SIG-M5 treated with dmso at 0.1 percent for 504 hours (cell line): ENCODE results near the gene CPA4.

Experiments used
- DNase-seq: peaks from one replicate; lab custom pipeline; 2025; ENCODE audit not compliant: unreplicated experiment; lab: John Stamatoyannopoulos, UW

CPA4 gene

DNA sequence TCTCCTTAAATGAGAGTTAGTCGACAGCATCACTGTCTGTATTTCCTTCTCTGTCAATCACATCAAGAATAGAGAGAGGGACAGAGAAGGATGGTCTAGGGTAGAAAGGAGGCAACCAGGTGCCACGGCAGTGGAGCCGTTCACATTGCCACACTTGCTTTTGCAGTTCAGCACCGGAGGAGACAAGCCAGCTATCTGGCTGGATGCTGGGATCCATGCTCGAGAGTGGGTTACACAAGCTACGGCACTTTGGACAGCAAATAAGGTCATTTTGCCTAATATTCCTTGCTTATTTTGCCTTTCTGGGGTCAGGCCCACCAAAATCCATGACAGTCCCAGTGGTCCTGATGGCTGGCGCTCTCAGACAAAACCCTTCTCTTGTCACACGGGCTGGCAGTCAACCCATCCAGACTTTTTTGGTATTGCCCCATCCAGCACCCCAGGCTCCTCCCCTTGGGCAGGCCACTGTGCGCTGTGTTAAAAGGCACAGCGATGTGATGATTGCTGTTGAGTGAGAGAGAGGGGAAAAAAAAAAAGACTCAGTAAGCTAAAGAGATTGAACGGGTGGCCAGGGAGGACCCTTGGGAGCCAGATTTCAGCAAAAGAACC, 17.9 kb upstream of the CPA4 start:
- DNase-seq: no peak

DNA sequence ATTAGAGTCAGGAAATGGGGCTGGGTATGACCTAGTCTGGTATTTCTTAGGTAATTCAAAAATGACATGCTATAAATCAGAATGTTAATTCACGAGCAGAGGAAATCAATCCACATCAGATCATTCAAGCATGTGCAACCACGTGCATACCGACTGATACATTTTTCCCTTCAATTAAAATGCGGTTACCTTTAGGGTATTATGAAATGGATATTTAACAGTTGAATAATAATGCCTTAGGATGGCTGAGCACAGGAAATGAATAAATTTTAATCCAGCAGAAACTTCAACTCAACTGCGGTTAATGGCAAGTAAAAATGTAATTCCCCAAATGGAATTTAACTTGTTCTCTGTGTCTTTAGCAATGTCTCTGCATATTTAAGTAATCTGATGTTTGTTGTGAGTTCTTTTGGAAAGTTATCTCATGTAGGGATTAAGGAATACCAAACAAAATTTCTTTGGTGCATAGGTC, 17.1 kb upstream of the CPA4 start:
- DNase-seq: no peak

DNA sequence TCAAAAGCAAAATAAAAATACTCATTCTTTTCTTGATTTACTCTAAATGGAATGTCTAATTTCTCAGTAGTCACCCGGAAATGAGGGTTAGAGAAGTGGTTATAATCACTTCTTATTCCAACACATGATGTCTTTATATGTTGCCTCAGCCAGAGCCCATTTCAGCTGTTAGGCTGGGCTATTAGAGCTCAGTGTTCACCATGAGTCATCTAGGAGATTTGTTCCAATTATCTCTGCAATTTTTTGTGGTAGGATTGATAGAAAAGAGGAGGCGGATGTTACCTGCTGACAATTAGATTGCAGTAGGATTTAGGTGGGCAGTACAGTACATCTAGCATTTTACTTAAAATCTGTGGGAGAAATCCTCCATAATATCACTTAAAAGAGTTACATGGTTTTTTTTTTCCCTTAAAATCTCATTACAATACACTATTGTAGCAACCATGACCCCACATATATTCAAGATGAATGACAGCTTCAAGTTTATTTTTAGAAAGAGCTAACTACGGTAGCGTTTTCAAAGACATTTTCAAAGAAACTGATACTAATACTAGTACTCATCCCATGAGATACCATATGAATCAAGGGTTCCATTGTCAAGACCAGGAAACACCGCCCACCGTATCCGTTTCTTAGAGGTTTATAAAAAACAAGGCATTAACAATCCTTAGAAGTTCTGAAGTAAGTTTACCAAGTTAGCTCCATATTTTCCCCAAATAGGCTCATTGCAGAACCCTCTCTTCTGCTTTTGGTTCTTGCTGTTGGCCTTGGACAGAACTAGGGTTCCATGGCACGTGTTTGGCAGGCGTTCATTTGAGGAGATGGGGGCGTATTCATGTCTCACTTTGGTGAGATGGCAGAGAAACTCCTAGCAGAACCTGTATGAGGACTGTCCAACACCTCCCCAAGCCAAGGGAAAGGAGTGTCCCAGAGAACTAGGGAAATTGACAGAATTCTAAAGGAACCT, 15.9 kb upstream of the CPA4 start:
- DNase-seq: no peak

DNA sequence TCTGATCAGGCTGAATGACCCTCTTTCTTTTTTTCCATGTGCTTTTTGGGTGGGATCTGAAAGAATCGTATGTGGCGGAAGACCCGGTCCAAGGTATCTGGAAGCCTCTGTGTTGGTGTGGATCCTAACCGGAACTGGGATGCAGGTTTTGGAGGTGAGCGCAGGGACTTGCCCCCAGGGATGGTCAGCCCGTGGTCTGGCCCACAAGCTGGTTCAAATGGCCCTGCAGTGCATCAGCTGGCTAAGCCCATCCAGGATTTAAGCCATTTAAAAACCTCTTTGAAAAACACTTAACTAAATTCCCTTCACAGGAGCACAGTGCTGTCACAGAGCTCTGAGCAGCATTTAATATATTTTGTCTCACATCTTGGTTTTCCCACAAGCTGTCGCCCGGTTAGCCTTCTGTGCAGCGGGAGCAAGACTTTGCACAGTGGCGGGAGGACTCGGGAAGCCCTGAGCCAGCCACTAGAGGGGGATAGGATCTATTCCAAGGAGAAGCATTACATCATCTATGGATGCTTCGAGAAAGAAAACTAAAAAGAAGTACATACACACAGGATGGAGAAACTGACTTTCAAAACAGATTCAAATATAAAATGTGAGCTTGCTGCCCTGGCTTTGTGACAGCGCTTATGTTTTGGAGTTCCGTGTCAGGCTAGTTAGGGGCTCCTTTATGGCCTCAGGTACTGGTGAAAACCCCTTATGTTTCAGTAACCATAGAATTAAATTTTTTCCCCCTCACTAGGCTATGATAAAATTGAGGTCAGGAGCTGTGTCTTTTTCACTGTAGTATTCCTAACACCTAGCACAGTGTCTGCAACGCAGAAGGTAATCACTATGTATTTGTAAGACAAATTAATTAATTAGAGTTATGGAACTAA, 15.0 kb upstream of the CPA4 start:
- DNase-seq: peak; percentile 11

DNA sequence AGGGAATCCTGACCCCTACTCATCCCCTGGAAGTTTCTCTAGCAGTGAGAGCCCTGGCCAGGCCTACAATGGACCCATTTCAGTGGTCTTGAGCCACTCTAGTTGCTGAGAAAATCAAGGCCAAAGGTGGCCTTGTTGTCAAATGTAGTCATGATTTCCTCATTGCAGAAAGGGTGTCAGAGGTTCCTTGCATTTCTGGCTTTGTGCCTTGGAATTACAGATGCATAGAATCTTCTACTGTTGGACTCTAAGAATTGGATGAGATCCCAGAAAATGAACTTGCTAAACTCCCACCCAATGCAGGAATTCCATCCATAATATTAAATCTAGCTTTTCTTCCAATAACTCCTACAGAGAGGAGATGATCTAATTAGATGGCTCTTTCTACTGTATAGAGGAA, 14.1 kb upstream of the CPA4 start:
- no peak for DNase-seq

DNA sequence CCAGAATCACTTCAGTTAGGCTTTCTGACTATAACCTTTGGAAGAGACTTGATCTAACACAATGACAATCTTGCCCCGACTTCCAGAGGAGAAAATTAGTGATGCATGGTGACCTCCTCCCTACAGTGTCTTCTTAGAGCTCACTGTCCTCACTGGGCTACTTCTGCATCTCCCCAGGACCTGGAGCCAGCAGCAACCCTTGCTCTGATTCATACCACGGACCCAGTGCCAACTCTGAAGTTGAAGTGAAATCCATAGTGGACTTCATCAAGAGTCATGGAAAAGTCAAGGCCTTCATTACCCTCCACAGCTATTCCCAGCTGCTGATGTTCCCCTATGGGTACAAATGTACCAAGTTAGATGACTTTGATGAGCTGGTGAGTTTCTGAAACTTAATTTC, 13.7 kb upstream of the CPA4 start:
- no peak for DNase-seq

DNA sequence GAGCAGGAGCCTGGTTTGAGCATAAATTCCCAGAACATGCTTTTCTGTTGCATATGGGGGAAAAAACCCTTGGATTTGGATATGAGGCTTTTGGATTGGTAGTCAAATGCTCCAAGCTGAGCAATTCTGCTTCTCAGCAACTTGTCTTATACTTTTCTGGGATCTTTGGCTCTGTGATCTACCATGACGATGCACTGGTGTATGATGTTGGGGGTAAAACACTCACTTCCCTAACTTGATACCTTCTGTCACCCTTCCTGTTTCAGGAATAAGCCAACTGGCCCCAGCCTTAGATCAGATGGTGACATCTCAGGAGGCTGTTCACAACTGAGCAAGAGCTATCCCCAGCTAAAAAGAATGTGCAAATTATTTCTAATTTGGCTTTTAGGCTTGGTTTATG, 13.1 kb upstream of the CPA4 start:
- no peak for DNase-seq

DNA sequence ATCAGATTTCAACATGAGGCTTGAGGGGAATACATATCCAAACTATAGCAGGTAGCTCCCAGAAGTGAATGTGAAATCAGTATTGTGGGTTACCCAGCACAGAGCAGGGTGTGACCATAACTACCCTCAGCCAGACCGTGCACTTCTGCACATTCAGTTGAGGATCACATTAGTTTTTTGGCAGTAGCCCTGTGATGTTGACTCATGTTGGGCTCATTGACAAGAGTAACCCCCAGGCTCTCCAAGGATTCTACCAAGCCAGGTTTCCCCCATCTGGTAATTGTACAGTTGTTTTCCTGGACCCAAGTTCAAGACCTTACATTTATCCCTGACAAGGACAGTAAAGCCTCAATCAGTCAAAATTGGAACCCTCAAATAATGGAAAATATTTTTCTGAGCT, 11.7 kb upstream of the CPA4 start:
- DNase-seq: no peak

DNA sequence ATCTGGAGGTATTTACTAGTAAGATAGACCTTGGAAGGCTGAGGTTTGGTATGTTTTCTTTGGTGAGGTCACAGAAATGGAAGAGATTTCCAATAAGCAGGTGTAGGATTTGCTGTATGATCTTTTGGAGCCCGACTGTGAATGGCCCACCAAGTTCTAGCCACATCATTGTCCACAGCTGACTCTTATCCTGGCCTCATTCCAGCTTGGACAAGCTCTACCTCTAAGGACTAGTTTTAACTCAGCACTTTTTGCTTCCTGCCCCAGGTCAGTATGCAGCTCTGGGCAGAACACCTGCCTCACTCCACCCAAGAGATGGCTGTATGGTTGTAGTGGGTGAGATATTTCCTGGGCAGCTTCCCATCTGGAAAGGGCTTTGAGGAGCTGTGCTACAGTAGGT, 6.1 kb upstream of the CPA4 start:
- DNase-seq: no peak

DNA sequence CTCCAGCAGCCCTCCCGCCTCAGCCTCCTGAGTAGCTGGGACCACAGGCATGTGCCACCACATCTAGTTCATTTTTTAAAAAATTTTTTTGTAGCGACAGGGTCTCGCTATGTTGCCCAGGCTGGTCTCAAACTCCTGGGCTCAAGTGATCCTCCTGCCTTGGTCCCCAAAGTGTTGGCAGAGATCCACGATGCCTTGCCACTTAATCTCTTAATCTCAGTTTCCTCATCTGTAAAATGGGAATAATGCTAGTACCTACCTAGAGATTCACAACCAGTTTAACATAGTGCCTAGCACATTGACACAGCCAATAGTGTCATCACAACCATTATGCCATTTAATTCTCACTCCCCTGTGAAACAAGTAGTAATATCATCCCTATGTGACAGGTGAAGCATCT, 4.8 kb upstream of the CPA4 start:
- no peak for DNase-seq

DNA sequence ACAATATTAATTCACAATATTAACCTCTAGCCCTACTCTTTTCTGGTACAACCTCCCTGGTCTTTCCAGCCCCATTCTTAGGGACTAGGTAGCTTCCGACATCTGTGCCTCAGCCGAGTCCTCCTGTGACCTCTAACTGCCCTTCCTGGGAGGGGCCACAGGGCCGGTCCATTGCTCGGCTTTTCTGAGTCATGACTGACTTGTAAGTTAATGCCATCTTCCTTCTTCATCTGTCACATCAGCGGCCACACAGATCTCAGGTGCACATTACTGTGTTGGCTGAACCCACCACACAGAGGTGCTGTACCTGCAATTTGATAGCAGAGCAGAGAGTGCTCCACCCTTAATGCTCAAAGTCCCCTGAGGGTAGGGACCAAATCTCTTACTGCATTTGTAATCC, 4.1 kb upstream of the CPA4 start:
- no peak for DNase-seq

DNA sequence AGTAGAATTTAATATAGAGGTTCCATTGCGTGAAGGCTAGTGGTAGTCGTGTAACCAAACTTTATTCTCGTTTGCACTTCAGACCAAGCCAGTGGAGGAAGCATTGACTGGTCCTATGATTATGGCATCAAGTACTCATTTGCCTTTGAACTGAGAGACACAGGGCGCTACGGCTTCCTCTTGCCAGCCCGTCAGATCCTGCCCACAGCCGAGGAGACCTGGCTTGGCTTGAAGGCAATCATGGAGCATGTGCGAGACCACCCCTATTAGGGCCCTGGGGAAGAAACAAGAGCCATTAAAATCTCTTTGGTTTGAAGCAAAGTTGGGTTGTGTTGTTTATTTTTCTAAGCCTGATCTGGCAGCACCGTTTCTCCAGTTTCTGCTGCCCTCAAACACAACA, 3.5 kb upstream of the CPA4 start:
- no peak for DNase-seq

DNA sequence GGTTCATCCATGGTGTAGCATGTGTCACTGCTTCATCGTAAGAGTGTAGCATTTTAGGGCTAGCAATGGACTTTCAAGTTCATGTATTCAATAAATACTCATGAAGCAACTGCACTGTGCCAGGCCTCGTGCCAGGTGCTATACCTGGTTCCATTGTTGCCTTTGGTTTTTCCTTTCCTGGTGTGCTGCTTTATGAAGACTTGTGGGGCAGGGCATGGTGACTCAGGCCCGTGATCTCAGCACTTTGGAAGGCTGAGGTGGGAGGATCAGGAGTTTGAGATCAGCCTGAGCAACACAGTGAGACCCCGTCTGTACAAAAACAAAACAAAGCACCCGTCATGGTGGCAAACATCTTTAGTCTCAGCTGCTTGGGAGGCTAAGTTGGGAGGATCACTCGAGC, 2.2 kb upstream of the CPA4 start:
- no peak for DNase-seq

DNA sequence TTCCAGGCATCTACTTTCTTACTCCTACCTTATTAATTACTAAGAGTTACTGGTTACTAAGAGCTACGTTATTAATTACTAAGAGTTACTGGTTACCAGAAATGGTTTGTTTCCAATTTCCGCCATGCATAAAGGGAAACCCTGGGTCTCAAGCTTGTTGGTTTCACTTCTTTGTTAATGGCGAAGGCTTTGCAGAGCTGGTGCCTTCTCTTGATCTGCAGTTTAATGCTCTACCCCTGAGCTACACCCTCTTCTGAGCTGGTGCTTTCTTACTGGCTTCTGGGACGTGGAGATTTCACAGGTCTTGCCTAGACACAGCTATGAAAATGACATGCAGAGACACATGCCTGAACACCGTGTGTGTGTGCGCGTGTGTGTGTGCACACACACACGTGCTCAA, 560 bp downstream of the CPA4 start:
- no peak for DNase-seq

DNA sequence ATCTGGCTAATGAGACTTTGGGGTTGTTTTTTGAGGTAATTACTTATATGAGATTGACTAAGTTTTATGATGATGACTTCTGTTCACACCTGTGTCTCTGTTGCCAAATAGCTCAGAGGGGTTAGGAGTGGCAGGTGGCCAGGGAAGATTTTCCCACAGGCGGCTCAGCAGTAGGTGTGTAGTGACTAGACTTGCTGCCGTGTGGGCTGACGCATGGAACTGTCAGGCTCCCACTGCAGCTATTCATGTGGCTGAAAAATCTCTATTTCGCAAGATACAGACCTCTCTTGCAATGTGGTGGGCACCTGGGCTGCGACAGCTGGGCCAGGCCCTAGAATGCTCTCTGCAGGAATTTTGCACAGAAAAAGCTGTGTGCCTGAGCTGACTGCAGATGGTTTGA, 1.4 kb downstream of the CPA4 start:
- no peak for DNase-seq

DNA sequence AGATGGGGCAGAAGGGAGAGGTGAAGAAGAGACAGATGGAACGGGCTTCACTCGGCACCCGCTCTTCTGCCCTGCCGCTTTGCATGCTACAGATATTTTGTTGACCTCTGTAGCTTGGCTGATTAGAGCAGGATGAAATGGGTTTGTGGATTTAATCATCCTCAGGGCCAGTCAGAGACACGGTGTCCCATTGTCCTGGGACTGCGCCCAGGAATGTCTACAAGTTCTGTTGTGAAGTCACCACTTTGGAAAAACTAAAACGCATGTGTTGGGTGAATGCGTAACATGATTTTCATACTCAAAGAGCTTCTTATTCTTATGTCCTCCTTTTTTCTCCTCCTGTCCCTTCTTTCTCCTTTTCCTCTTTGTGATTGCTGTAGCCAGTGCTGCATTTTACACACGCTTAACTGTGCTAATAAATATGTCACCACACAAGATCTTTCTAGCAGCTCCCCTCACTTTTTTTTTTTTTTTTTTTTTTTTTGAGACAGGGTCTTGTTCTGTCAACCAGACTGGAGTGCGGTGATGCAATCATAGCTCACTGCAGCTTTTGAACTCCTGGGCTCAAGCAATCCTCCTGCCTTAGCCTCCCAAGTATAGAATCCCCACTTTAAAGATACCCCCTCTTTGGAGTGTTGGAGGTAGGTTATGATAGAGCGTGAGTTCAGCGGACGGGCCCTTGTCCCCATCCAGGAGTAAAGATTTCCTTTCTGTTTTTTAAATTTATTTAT, 3.4 kb downstream of the CPA4 start:
- DNase-seq: no peak

DNA sequence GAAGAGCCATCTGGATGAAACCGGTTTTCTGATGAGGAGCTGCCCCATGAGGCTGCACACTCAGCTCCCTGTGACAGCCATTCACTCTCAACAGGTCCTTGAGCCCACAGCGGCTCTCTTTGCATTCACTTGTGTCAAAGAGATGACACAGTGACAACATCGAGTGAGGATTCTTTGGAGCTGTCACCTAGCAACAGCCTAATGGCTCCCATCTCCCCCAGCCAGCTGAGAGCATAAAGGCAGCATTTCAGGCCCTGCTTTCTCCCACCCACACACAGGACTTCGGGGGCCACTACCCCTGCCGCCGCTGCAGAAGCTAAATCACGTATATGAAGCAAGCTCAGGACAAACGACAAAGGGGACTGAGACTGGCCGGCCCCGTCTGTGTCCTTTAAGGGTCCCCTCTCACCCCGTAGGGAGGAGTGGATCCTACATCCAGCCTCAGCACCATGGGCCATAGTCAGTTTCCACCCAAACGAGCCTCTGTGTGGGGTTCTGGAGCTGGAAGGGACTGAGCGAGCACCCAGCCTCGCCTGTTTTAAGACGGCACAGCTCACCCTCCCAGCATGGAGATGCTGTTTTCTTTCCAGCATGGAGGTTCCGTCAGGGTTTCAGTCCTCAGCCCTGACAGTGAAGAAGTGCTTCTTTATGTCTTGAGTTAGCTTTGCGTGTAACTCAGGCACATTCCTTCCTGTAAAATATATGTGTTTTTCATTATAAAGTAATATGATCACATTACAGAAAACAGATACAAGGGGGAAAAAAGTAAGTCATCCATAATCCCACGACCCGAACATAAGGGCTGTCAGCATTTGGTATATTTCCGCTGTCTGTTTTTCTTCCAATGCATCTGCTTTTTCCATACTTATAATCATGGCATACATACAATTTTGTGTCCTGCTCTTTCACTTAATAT, 4.9 kb downstream of the CPA4 start:
- no peak for DNase-seq

DNA sequence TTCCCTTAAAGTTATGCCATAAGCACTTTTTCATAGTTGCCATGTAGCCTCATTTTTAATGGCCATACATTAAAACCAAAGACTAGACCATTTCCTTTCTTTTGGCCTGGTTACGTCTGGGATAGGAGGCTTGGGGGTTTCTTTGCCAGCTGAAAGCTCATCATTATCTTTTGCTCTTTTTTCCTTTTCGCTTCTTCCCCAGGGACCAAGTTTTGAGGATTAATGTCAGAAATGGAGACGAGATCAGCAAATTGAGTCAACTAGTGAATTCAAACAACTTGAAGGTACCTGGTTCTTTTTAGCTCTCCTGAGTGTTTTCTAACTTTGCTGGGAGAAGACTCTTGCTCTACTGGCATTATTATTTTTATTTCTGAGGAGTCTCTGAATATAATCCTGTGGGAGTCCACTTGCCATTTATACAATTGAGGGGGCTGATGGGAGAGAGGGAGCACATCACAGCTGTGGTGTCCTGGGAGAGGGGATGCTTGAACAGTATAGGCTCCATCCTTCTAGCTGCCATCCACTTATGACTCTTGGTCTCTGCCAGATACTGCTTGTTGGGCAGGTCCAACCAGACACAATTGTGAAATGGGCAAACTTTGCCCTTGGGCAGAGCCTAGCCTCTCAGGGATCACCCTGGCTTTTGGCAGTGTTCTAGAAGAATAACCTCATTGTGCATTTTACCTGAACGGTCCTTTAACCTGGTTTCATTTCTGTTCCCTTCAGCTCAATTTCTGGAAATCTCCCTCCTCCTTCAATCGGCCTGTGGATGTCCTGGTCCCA, 5.8 kb downstream of the CPA4 start:
- DNase-seq: no peak

DNA sequence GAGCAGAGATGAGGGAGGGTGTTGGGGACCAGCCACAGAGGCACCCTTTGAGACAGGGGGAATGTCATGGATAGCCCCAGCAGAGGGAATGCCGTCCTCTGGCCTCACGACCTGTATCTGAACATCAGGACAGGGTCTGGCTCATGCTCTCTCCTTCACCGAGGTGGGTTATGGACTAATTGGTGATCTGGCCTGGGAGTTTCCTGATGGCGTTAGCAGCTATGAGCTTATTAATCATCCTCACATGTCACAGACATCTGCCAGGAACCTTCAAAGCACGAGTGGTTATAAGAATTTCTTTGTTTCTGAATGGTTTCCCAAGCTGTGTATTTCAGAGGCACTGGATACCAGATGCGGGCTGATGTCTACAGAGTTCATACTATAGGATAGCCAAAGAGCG, 6.9 kb downstream of the CPA4 start:
- DNase-seq: no peak
